GM18511 (cell line): ENCODE data around the gene KRT34.
"Not testable (repeated sequence)": the region's sequence is repeated elsewhere in the genome, so short reads cannot be mapped to it uniquely, and the experiment has no call there.

Experiments
- ATAC-seq: cut with Tn5 transposase; IDR thresholded peaks from one replicate; pipeline ENCODE4 v1.9.1; 2021; ENCODE audit warnings: mild to moderate bottlenecking, moderate library complexity; ENCODE audit not compliant: unreplicated experiment

KRT34 gene

DNA sequence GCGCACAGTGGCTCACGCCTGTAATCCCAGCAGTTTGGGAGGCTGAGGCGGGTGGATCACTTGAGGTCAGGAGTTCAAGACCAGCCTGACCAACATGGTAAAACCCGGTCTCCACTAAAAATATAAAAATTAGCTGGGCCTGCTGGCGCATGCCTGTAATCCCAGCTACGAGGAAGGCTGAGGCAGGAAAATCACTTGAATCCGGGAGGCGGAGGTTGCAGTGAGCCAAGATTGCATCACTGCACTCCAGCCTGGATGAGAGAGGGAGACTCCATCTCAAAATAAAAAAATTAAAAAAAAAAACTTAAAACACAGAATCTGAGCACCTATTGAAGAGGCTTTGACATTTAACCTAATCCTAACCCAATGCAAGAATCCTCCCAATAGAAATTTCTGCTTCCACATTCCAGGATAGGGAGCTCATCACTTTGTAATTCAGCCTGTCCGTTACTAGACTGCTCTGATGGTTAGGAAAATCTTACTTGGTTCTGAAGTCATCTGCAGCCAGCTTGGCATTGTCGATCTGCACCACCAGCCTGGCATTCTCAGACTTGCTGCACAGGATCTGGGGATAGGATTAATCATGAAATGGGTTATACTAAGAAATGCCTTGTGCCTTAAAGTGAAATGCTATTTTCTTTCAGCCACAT lies 14.6 kb downstream of the KRT34 start:
- ATAC-seq: no peak

DNA sequence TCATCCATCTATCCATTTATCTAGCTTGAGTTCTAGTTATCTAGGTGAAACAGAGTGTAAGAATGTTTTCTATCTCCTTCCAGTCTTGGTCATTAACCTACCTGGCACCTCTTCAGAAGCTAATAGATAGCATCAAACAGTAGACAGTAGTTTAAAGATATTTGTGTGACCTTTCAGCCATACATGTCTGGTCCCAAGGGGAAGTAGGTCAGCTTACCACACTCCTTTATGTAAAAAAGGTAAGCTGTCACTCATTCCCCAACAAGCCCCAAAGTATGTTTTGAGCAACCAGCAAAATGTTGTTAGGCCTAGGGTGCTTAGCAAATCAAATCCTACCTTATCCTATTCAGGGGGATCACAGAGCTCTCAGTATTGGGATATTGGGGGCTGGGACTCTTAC lies 16.0 kb downstream of the KRT34 start:
- no peak for ATAC-seq

DNA sequence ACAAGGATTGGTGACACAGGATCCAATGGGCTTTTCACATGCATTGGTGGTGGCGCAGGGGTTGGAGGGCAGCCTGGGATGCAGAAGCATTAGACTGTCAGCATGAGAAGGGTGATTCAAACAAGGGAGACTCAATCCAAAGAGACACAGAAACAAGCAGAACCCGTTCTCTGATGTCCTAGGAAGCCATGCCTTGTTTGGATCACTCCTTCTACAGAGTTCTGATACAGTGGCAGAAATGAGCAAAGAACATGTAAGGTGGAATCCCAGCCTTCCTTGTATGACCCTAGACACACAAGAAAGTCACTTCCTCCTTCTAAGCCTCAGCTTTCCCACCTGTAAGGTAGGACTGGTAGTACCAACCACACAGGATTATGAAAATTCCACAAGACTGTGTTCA lies 18.2 kb downstream of the KRT34 start:
- ATAC-seq: no peak

DNA sequence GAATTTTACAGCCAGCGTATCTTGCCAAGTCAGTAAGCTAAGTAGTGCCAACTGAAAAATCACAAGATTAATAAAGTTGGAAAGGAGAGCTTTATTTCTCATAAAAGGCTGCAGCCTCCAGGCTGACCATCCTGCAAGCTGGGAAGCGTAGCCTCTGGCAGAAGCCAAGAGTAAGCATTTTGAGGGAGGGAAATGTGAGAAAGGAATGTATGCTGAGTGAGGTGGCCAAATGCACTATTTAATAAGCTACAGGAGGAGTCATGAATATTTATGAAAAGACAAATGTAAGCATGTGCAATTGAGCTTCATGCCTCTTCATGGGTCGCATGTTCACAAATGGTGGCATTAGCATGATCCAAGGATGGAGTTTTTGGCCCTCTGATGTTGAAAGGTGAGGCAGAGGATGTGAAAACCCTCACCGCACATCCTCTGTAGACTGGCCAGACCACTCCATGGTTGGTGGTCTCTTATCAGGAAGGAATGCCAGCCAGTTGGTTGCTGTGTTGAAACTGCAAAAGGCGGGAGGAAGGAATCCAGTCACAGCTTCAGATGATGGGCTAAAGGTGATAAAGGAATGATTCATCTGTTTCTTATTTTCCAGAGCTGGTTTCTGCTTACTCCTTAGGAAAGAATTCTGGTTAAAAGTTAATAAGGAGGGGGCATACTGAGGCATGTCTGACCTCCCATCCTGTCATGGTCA lies 21.7 kb downstream of the KRT34 start:
- no peak for ATAC-seq

DNA sequence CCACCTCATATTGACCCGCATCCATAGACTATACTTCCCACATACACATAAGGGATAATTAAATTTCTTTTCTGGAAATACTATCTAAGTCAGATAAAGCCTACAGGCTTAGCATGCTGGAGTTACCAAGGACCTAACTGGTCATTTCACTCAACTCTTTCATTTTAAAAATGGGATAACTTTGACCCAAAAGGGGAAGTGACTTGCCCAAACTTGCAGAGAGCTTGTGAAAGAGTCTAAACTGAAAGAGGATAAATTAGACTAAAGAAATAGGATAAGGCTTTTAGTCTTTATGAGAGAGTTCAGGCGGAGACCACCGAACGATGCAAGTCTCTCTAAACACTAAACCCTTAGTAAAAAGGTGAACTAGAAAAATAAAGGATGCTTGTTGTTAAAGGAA lies 27.6 kb downstream of the KRT34 start:
- no peak for ATAC-seq

DNA sequence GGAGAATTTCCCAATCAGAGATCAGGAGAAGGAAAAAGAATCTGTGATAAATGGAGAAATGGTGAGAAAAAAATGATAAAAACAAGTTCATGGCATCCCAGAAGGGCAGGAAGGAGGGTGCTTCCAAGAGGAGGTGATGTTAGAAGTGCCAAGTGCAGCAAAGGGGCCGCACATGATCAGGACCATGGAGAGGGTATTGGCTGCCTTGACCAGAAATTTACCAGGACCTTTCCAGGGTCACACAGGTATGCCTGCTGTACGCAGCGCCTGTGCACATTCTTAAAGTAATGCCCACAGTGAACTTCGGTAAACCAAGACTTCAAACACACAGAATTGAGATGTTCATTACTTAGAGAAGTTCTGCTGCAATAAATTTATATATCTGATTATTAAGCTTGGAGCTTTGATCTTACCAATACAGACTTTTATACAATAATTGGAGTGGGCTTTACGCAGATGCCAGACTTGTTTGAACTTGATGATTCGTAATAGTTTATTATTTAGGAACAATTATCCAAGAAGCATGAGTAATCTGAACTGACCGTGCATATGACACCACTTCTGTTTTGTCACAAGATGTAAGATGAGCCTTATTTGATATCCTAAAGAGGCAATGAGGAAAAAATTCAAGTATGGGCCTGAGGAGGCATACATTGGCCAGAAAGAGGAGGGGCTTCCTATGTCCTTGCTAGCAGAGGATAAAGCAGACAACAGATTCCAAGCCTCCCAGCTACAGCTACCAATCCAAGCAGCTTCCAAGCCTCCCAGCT lies 29.3 kb downstream of the KRT34 start:
- ATAC-seq: no peak

DNA sequence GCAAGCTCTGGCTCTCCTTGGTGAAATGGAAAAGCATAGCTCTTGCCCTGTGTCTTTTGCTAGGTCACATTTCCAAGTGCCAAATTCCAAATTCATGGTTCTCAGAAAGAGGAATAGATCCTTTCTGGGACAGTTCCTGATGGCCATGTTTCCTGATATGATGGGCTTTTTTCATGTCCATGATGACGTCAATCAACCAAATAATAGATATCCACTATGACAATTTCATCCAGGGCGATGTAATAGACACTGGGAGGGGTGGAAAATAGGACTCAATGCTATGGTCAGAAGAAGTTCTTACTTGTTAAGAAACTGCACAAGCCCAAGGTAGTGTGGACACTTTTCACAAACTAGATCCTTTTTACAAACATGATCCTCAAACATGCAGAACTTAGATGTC lies 30.9 kb downstream of the KRT34 start:
- no peak for ATAC-seq

DNA sequence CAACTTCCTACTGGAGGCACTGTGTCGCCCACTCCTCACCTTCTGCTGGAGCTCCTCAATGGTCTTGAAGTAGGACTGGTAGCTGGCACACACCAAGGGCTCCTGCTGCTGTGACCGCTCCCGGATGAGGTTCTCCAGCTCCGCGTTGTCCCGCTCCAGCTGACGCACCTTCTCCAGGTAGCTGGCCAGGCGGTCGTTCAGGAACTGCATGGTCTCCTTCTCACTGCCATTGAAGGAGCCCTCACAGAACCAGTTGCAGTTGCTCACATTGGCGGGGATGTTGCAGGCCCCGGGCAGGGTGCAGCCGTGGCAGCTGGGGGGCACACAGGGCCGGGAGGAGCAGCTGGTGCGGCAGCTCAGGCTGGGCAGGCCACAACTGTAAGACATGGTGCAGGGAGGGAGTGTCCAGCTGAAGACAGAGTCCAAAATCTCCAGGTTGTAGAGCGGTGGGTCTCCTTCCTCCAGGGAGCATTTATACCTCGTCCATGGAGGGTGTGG lies 31.7 kb downstream of the KRT34 start, which contains the start of gene KRT33A:
KRT33A (minus strand) TSS at position 448 of the 498 bp plus-strand sequence; CDS start at position 387, 61 bp downstream.
- ATAC-seq: not testable (repeated sequence)

DNA sequence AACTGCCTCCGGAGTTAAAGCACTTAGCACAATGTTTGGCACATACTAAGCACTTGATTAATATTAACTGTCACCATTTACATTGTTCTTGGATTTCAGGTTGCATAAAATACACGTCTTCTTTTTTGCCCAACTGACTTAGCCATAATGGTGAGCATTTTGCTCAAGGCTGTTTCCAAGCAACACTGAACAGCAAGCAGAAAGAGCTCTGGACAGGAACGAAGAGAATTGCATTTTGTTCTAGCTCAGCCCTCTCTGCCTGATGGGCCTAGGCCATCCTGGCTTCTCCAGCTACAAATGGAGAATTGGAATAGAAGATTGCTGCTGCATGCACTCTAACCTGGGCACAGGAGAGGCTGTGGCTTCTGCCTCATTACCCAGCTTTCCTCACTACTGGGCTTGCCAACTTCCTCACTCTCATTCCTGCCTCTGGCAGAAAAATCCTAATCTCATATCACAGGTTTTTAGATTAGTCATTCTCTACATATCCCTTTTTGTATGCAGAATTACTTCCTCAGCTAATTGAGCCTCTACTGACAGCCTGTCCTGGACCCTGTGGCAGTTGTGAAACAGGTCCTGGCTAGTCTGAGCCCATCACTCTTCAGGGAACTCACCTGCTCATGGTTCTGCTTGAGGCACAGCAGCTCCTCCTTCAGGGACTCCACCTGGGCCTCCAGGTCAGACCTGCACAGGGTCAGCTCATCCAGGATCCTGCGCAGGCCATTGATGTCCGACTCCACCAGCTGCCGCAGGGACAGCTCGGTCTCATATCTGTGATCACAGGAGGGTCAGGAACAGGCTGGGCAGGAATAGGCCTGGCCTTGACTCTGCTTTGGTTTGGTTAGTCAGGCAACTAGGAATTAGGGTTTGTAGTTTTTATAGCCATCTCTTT lies 34.0 kb downstream of the KRT34 start:
- ATAC-seq: no peak

DNA sequence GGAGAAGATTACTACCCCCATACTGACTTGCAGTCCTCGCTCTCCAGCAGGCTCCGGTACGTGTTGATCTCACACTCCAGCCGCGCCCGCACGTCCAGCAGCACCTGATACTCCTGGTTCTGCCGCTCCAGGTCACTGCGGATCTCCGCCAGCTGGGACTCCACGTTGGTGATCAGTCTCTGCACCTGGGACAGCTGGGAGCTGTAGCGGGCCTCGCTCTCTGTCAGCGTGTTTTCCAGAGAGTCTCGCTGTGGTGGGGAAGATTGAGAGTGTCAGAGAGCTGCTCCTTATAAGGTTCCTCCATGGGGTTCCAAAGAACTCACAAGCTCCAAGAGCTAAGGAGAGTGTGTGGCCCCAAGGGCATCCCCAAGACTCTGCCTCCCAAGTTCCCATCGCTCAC lies 35.7 kb downstream of the KRT34 start:
- ATAC-seq: not testable (repeated sequence)

DNA sequence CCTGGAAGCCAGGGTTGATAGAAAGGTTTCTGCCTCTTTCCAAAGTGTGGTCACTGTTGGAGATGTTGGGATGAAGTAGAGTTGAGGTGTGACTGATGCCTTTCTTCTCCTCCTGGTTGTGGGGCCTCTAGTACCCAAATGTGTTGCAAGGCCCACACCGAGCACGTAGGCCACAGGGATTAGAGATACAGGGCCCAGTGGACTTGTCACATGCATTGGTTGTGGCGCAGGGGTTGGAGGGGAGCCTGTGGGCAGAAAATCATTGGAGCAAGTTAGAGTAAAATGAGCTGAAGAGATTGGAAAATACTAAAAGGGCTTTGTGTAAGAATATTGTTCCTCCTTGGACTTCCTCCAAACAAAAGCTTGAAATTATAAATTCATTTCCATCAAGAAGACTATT lies 36.1 kb downstream of the KRT34 start:
- no peak for ATAC-seq

DNA sequence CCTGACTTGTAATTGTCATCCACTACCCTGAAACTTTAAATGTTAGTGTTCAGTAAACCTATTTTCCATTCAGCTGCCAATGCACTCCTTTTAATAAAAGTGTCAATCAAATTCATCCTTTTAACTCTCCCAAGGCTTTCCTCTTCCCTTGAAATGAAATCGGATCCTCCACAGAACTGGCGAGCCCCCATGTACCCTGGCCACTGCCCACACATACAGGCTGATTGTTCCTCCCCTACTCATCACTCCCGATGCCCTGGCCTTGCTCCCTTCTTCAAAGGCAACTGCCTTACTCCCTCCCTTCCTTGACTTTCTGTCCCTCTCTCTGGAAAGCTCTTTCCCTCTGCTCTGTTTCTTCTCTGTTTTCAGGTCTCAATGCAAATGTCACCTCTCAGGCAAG lies 39.1 kb downstream of the KRT34 start:
- ATAC-seq: no peak

DNA sequence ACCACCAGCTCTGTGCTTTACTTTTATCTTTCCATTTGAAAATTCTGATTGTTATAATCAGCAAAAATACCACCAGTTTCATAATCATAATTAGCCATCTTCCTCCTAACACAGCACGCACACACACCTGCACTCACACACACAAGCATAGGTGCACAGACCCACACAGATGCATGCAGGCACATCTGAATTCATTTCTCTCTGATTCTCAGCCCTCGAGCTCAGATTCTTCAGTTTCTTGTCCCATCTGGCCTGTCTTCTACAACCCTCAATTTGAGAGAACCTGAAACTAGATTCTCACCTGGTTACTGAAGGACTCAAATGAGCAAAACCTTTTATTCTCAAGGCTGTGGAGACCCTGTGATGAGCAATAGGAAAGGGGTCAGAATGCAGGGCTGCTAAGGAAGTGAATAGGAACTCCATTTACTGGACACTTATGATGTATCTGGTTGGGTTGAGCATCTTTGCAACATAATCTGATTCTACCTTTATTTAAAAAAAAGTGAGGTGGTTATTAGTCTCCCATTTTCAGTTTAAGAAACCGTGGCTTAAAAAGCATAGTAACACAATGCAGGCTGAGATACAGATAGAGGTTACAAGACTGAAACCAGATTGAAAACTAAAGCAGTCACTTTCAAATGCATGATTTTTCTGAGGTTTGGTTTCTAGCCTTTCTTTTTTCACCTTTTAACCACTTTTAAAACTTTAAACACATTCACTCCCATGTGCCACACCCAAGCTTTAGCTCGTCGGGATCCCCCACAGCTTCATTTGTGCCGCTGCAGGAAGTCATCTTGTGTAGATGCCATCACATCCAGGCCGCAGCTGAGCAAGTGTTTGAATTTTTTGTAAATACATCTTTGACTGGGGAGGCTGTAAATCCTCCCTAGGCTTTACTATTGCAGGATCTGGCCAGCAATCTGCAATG lies 40.9 kb downstream of the KRT34 start:
- ATAC-seq: peak; percentile 45

DNA sequence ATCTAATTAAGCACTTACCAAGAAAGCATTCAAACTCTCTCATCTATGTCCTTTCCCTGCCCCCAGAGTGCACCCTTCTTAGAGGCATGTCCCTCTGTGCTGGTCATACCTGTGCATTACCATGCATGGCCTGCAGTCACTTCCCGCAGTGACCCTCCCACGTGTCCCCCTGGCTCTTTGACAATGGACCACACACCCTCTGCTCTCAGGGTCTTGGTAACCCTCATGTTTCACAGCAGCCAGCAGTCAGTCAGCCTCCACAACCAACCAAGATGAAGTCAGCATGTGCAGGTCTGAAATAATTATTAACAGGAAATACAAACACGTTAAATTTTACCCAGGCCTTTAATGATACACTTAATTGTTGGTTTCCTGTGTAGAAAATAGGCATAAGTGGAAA lies 41.6 kb downstream of the KRT34 start:
- ATAC-seq: peak; percentile 35

DNA sequence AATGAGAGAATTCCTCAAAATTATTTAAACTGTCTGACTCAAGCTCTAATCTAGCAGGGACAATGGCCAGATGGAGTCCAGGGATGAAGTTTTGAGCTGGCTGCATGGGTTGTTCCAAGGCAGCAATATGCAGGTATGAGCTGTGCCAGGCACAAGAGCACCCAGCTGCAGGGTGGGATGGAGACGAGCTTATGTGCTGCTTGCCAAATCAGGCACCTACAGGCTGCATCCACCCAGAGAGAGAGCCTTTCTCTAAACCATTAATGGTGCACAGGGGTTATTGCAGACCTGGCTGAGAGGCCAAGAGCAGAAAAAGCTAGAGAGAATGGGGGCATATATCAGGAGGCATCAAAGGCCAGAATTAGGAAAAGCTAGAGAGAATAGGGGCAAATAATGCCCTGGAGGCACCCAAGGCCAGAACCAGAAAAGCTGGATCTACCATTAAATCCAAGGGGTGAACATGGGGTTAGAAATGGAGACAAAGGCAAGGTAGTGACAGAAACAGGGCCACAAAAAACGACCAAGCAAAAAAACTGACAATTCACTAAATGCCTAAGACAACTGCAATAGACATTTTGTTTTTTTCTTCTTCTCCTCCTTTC lies 42.4 kb downstream of the KRT34 start:
- no peak for ATAC-seq

DNA sequence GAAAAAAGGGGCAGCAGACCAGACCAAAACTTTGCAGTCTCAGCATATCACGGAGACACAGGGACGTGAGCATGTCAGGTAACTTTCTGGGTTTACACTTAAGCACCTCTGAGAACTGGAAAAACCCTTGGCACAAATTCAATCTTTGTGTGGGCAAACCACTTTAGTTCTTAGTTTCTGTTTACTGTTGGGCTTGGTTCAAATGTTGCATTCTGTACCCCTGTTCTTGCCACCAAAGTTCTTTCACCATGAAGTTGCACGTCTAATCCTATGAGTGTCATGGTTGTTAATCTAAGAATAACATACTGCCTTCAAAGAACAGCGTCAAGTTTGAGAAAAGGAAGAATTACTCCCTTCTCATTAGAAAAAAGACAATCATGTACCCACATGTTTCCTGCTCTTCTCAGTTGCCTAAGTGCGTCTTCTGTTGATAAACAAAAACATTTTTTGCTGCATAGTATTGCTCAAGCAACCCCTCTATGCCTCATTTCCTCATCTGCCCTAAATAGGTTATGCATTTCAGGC lies 43.1 kb downstream of the KRT34 start:
- ATAC-seq: no peak

DNA sequence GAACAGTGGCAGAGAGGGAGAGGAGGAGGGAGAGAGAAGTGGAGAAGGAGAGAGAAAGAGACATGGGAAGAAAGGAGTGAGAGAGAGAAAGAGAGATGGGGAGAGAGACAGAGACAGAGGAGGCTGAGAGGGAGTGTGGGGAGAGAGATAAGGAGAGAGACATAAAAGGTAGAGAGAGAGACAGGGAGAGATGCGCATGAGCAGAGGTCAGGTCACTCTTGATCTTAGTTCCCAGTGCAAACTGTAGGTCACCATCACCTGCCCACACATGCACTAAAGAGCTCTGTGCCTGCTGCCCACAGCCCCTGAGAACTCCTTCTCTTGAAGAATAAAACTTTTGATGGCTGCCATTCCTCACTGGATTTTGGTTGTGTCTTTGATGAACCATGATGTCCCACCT lies 46.4 kb downstream of the KRT34 start:
- ATAC-seq: no peak

DNA sequence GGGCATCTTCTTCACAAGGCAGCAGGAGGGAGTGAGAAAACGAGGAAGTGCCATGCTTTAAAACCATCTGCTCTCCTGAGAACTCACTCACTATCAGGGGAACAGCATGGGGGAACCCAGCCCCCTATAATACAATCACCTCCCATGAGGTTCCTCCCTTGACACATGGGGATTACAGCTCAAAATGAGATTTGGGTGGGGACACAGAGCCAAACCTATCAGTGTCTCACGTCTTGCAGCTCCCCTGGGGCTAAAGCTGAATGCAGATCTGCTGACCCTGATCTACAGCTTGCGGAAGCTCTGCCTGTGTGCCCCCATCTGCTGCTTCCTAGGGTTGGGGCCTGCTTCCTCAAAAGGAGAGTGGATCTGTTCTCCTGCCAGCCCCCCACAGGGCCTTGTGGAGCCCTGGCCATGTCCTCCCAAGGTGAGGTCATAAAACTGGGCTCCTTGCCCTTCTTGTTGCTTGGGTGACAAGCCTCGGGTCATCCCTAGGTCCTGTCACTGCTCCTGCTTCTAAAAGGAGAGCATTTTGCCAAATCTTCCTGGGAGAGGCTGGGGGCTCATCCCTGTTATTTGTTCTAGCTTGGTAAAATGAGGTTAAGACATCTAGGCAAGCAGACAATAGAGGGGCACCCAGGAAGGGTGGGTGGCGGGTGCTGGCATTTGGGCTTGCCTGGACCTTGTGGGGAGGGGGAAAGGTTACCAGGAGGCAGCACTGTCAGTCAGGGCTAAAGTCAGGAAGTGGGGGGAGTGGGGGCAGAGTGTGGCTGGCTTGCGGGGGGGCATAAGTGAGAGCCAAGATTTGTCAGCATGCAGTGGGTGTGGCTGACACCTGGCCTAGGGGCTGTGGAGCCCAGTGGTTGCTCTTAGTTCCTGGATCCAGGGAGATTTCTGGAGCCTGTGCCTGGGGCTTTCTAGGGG lies 47.5 kb downstream of the KRT34 start:
- no peak for ATAC-seq
